ENCODE results near the gene ELN.

The ELN gene

GRCh38 chr7:74097937-74098614 is 70.1 kb downstream of the ELN start:
- peak; percentile 75 to 94 for DNase-seq

- DNase-seq, result no peak
These were observed 71.1 kb downstream of the ELN start for GRCh38 chr7:74099031-74099430.

GRCh38 chr7:74101061-74101681 is 73.2 kb downstream of the ELN start:
- peak in 1 of 2 donors; percentile 32 for DNase-seq

- DNase-seq, result no peak
These were observed 75.3 kb downstream of the ELN start for GRCh38 chr7:74103219-74103772.

- DNase-seq, result no peak
These were observed 76.7 kb downstream of the ELN start for GRCh38 chr7:74104702-74105101.

GRCh38 chr7:74105992-74106391 is 78.0 kb downstream of the ELN start:
- DNase-seq, result no peak

GRCh38 chr7:74106846-74107245 is 78.9 kb downstream of the ELN start:
- DNase-seq, result no peak

- DNase-seq, result no peak
These were observed 87.4 kb downstream of the ELN start for GRCh38 chr7:74115326-74115725.

- no peak for DNase-seq
These were observed 88.4 kb downstream of the ELN start for GRCh38 chr7:74116356-74116755.
